Esophagus mucosa (tissue), 1 donor: ENCODE measurements around the gene ZNF521. TPM values are rescaled to one million over a fixed set of nuclear protein-coding genes. Genes with fewer than 3 reads are reported as not detected.

Experiments used
- ATAC-seq: fragments of 200-7000 bp; cut with Tn5 transposase; one replicate; pipeline ENCODE4 v1.9.1; 2020
- total RNA-seq: library from RNA; stranded (reverse); gene quantifications from one replicate; pipeline ENCODE4 v1.2.4, GENCODE V29; 2023
- donor health status: DM: yes; HTN: yes; CAD: no.

The ZNF521 gene
- total RNA-seq, 1 donor from 2014 or later = 3.3 TPM

GRCh38 chr18:25223899-25224886 lies 127.8 kb downstream of the ZNF521 start:
- ATAC-seq = no peak

GRCh38 chr18:25223211-25223610 lies 128.8 kb downstream of the ZNF521 start:
- no peak for ATAC-seq

DNA sequence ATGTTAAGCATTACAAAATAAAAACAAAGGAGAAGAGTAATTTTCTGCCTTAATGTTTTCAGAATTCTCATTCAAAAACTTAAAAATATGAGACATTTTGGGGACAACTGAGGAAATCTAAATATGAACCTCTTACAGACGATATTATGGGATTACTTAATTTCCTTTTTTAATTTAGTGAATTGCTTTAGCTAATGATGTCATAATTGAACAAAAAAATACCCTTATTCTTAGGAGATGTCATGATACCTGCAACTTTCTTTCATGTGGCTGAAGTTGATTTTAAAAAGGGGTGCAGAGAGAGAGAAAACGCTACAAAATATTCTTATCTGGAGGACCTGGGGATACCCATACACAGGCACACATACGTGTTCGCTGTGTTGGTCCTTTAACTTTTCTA lies 129.3 kb downstream of the ZNF521 start:
- ATAC-seq = no peak

GRCh38 chr18:25210622-25211021 lies 141.3 kb downstream of the ZNF521 start:
- ATAC-seq = no peak

GRCh38 chr18:25192065-25192464 lies 159.9 kb downstream of the ZNF521 start:
- ATAC-seq = no peak

- no peak for ATAC-seq
Measured at GRCh38 chr18:25190472-25190871, 161.5 kb downstream of the ZNF521 start.

- no peak for ATAC-seq
Measured at GRCh38 chr18:25189391-25190185, 162.4 kb downstream of the ZNF521 start.

DNA sequence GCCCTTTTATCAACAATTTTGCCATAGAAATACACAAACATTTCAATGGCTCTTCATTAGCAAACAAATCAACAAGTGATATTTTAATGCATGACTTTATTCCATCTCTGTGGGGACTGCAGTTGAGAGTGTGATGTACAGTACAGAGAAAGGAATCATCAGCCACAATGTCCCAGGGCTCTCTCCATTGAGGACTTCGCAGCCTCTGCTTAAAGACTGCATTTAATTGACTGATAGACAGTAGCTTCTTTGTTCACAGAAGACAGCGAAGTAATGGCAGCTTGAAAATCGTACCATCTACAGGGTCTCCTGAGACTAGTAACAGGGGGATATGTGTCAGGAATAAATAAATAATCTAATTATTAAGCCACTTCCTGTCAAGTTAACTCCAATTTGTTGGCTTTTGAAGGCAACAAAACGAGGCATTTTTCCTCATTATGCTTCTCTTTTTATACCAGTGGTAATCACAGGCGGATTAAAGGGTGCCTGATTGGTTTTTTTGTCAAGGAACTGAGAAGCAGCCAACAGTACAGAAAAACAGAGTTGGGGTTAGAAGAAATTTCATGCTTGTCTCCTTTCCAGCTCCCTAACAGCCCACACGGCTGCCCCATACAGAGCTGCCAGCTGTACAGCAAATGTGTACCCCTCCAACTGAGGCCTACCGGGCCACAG lies 164.3 kb downstream of the ZNF521 start:
- no peak for ATAC-seq

DNA sequence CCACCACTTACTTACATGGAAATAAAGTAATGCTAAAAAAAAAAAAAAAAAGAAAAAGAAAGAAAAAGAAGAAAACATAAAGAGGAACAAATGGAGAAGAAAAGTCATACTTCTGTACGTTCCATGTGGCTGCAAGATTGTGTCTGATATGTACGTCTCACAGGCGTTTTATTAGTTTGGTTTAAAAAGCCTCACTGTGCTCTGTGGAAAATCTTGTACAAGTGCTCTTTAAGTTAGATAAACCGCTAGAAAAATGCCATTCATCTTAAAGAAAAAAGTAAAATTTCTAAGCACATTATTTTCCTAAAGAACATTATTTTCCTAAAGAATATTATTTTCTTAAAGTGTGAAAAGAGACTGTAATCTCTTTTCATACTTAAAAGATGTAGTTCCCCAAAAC lies 165.1 kb downstream of the ZNF521 start:
- no peak for ATAC-seq

- no peak for ATAC-seq
Measured at GRCh38 chr18:25181993-25182392, 170.0 kb downstream of the ZNF521 start.

DNA sequence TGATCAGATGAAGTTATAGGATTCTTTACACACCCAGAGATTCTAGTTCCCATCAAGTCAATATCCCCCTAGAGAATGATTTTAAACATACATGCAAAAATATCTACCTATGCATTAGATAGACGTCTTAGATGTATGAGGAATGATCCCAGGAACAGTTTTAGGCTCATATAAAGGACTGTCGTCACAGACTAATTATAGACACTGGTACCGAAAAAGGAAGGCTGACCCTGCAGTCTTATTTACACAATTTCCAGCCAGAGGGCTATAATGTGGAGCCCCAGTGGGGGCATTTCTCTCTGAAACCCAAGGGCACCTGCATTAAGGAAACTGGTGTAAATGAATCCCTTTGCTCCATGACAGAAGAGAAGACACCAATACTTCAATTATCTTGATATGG lies 170.4 kb downstream of the ZNF521 start:
- ATAC-seq = no peak

- ATAC-seq = no peak
Measured at GRCh38 chr18:25180973-25181548, 170.9 kb downstream of the ZNF521 start.

- ATAC-seq = no peak
Measured at GRCh38 chr18:25177631-25178030, 174.3 kb downstream of the ZNF521 start.

GRCh38 chr18:25176518-25177042 lies 175.4 kb downstream of the ZNF521 start:
- ATAC-seq = no peak

DNA sequence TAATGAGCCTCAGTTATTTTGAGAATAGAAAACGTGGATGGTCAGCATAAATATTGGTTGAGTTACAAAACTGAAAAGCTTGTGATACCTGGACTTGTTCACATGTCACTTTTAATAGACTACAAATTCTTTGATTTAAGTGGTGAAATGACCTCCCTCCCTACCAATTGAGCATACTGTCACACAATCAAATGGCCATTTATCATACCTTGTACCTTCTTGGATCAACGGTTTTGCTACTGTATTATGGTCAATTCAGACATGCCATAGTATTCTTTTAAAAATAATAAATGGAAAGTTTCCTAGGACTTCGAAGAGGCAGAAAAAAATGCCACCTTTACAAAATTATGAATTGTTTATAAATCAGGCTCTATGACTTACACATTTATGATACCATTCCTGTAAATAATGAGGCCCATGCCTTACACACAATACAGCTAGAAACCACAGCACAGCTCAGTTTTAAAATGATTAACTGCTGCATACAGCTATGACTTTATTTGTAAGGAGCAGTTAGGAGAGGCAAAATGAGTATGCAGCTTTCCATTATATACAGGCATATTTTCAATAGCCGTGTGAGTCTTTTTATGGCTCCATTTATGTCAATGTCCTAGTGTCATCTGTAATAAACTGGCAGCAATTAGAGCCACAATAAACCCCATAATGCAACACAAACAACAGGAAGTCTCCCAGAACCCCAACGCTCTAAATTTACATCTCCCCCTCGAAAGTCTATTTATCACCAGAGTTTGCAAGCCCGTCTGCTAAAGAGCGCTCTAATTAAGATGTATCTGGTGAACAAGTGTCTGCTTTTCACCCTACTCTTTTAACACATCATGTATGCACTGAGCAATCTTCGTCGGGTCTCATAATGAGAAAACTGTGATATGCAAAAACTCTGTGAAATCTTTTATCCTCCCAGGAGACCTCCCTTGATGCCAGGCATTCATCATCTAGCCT lies 176.1 kb downstream of the ZNF521 start:
- no peak for ATAC-seq

- no peak for ATAC-seq
Measured at GRCh38 chr18:25174324-25174723, 177.6 kb downstream of the ZNF521 start.

DNA sequence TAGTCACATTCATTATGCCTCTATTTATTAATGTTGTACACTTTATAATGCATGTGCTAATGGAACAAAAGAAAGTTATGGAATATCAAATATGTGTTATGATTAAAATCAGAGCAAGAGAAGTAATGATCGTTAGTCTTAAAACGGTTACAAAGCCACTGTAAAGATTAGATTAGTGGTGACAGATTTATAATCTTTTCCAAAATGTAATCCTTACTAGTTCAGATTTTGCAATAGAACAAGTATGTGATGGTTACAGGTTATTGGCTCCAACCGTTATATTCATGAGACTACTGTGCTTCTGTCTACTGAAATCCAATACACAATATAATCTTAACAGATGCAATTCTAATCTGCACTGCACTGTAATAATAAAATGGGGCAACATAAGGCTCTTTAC lies 180.6 kb downstream of the ZNF521 start:
- ATAC-seq = no peak

GRCh38 chr18:25170402-25170801 lies 181.6 kb downstream of the ZNF521 start:
- no peak for ATAC-seq

GRCh38 chr18:25169701-25170100 lies 182.3 kb downstream of the ZNF521 start:
- no peak for ATAC-seq

DNA sequence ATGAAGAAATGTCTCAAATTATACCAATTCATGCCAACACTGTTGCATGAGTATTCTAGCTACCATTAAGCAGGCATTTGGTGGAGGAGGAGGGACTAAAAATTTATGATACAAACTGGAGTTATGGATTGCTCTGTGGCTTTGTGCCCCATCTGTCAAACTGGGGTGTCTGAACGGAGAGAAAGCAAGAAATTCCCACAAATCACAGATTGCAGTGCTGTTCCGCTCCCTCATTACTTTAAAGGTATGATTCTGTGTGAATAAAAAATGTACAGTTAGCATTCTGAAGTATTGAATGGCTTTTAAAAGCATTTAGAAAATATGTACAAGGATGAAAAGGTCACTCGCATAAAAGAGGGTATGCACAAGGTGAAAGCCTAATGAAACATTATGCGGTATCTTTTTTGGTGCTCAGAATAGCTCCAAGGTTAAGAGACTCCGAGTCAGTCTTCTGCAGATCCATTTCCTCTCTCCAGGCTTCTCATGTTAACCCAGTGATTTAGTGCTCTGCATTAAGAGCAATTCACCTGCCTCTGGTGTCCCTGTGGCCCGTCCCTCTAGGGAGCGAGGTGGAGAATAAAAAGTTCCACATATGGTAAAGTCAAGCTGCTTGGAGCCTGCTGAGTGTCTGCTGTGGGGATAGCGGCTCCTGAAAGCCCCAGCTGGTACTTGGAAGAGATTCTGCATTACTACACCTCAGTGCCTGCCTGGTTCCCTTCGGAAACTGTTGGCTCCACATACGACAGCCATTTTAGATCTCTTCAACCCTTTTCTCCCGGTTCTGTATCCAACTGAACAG lies 184.2 kb downstream of the ZNF521 start:
- ATAC-seq = no peak
